GM12878 (cell line): ENCODE measurements around the gene ELOA. TPM values are rescaled to one million over a fixed set of nuclear protein-coding genes. Genes with fewer than 3 reads are reported as not detected.

Source experiments
- ATAC-seq: fragments of 200-7000 bp; cut with Tn5 transposase; 3 replicates; pipeline ENCODE4 v1.9.1; 2020; ENCODE audit warnings: mild to moderate bottlenecking, moderate library complexity
- BruUV-seq: library from RNA; stranded (reverse); fragments of 400-500 nt; replicated peaks from 2 replicates; lab custom pipeline; 2021; lab: Mats Ljungman, UMichigan
- CTCF ChIA-PET: fragments of 300-600 bp; sonication (Branson Sonifier 250); formaldehyde crosslinking; extraction: SDS; loops from one replicate; lab custom pipeline; 2021; ENCODE audit warnings: inconsistent platforms; lab: Yijun Ruan, JAX
- POLR2A ChIA-PET: fragments of 350-600 bp; formaldehyde crosslinking; extraction: SDS; loops from one replicate; lab custom pipeline; 2021; ENCODE audit warnings: inconsistent platforms; lab: Charles Lee
- RAD21 ChIA-PET: fragments of 300-600 bp; sonication (Branson Sonifier 250); formaldehyde crosslinking; loops from one replicate; lab custom pipeline; 2023; ENCODE audit warnings: antibody characterized with exemption; ENCODE audit not compliant: unreplicated experiment; lab: Charles Lee
- SMC1A ChIA-PET: fragments of 300-600 bp; sonication (Branson Sonifier 250); formaldehyde crosslinking; loops from one replicate; lab custom pipeline; 2023; ENCODE audit not compliant: unreplicated experiment, uncharacterized antibody; lab: Charles Lee
- DNase-seq: peaks from one replicate; pipeline ENCODE4 v3.0.0-alpha.2; 2011; ENCODE audit warnings: low read depth, low spot score
- FAIRE-seq: peaks from 3 replicates; lab custom pipeline; 2011; peaks lifted over from hg19 to GRCh38; lab: Jason Lieb, UNC
- H2AFZ ChIP-seq: 2 replicates; pipeline ENCODE4 v1.6.0; 2011; ENCODE audit warnings: low read depth, low read length, control low read depth; ENCODE audit not compliant: control insufficient read depth
- H3K27ac ChIP-seq: 2 replicates; pipeline ENCODE4 v1.5.1; 2011; ENCODE audit warnings: control low read depth; ENCODE audit not compliant: control insufficient read depth, insufficient read depth
- H3K27me3 ChIP-seq, 2 experiments: replicated peaks in 1 of 2; 2 replicates each; pipeline versions ENCODE4 v1.6.0 to v1.6.1; 2011; ENCODE audit warnings: low read length in 1 of 2; ENCODE audit not compliant: control insufficient read depth in 2 of 2, insufficient read depth in 2 of 2
- H3K36me3 ChIP-seq, 2 experiments: 2 replicates each; pipeline ENCODE4 v1.5.1; 2011; ENCODE audit warnings: low read length in 1 of 2; ENCODE audit not compliant: control insufficient read depth in 2 of 2, insufficient read depth in 2 of 2
- H3K4me1 ChIP-seq: 2 replicates; pipeline ENCODE4 v1.6.1; 2011; ENCODE audit warnings: mild to moderate bottlenecking, low read length, moderate library complexity, mixed read lengths; ENCODE audit not compliant: control insufficient read depth, insufficient read depth
- H3K4me2 ChIP-seq: 2 replicates; pipeline ENCODE4 v1.6.0; 2011; ENCODE audit warnings: control low read depth; ENCODE audit not compliant: control insufficient read depth, insufficient read depth
- H3K4me3 ChIP-seq: fragments of 200-600 bp; sonication (generic); 2 replicates; pipeline ENCODE4 v1.5.1; 2016
- H3K79me2 ChIP-seq: 2 replicates; pipeline ENCODE4 v1.6.0; 2011; ENCODE audit warnings: low read length; ENCODE audit not compliant: control insufficient read depth, insufficient read depth
- H3K9ac ChIP-seq: 2 replicates; pipeline ENCODE4 v1.8.0; 2011; ENCODE audit warnings: low read length, control low read depth, mixed read lengths; ENCODE audit not compliant: control insufficient read depth, insufficient read depth
- H3K9me3 ChIP-seq: replicated peaks from 3 replicates; pipeline ENCODE4 v1.5.1; 2011; ENCODE audit warnings: mild to moderate bottlenecking, low read length; ENCODE audit not compliant: control insufficient read depth, insufficient read depth
- H4K20me1 ChIP-seq: 2 replicates; pipeline ENCODE4 v1.6.0; 2011; ENCODE audit not compliant: control insufficient read depth, insufficient read depth
- BCL11A ChIP-seq: IDR thresholded peaks from 2 replicates; pipeline ENCODE4 v1.6.1; 2011; ENCODE audit warnings: low read depth, low read length
- BRCA1 ChIP-seq: IDR thresholded peaks from 2 replicates; pipeline ENCODE4 v1.6.1; 2011; ENCODE audit warnings: low read depth, low read length, improper control_type of control experiment
- CHD1 ChIP-seq: IDR thresholded peaks from 2 replicates; pipeline ENCODE4 v1.6.1; 2012; ENCODE audit warnings: low read depth, low read length, improper control_type of control experiment
- HDAC2 ChIP-seq: fragments of 200-600 bp; sonication (generic); IDR thresholded peaks from 2 replicates; pipeline ENCODE4 v1.6.1; 2017
- HDAC6 ChIP-seq: fragments of 200-600 bp; sonication (generic); IDR thresholded peaks from one replicate; pipeline ENCODE4 v1.8.0; 2017; ENCODE audit warnings: antibody characterized with exemption; ENCODE audit not compliant: unreplicated experiment
- KAT2A ChIP-seq: conservative IDR thresholded peaks from 2 replicates; pipeline ENCODE4 v1.6.1; 2011; ENCODE audit warnings: low read depth, low read length; ENCODE audit not compliant: control insufficient read depth
- KLF5 ChIP-seq: fragments of 450-650 bp; IDR thresholded peaks from 2 replicates; pipeline ENCODE4 v1.6.1; 2014; ENCODE audit warnings: mild to moderate bottlenecking; ENCODE audit not compliant: partially characterized antibody
- NFIC ChIP-seq: IDR thresholded peaks from 2 replicates; pipeline ENCODE4 v1.6.1; 2012; ENCODE audit warnings: low read depth, mild to moderate bottlenecking, inconsistent platforms, low read length, moderate library complexity
- NRF1 ChIP-seq: conservative IDR thresholded peaks from 2 replicates; pipeline ENCODE4 v1.6.1; 2011; ENCODE audit warnings: mild to moderate bottlenecking, low read depth, low read length, improper control_type of control experiment
- POLR2AphosphoS5 ChIP-seq: IDR thresholded peaks from 2 replicates; pipeline ENCODE4 v1.6.1; 2011; ENCODE audit warnings: mild to moderate bottlenecking, low read length, inconsistent platforms
- SMARCA5 ChIP-seq: fragments of 450-650 bp; IDR thresholded peaks from 2 replicates; pipeline ENCODE4 v1.6.1; 2017; ENCODE audit warnings: mild to moderate bottlenecking
- TCF3 ChIP-seq: IDR thresholded peaks from 2 replicates; pipeline ENCODE4 v1.6.1; 2012; ENCODE audit warnings: low read depth, mild to moderate bottlenecking, low read length, borderline replicate concordance; ENCODE audit not compliant: insufficient read depth
- YY1 ChIP-seq: IDR thresholded peaks from 2 replicates; pipeline ENCODE4 v1.6.1; 2011; ENCODE audit warnings: low read depth, mild to moderate bottlenecking, low read length
- ZNF207 ChIP-seq: fragments of 450-650 bp; IDR thresholded peaks from 2 replicates; pipeline ENCODE4 v1.6.1; 2014; ENCODE audit warnings: antibody characterized with exemption, mild to moderate bottlenecking, borderline replicate concordance
- ZNF622 ChIP-seq: fragments of 450-650 bp; IDR thresholded peaks from 2 replicates; pipeline ENCODE4 v1.6.1; 2017; ENCODE audit warnings: mild to moderate bottlenecking, inconsistent platforms
- WGBS: methylation state at CpG from one replicate; pipeline ENCODE4 v1.1.6; 2016; ENCODE audit warnings: low lambda C conversion rate; ENCODE audit not compliant: insufficient replicate concordance, insufficient coverage; ENCODE audit errors: missing lambda C conversion rate; 5-methylcytosine and 5-hydroxymethylcytosine counted together
- in situ Hi-C: fragments of 300-500 bp; cut with MboI; formaldehyde crosslinking; loops from 9 replicates; pipeline ENCODE4 v1.14.3; 2018; ENCODE audit warnings: mixed read lengths
- intact Hi-C: fragments of 100-400 bp; cut with micrococcal nuclease; formaldehyde crosslinking; loops from one replicate; pipeline ENCODE4 v1.14.2; 2022; ENCODE audit not compliant: unreplicated experiment
- polyA plus RNA-seq, 11 experiments: library from polyadenylated mRNA; depleted of rRNA in 4 of 11; unstranded in 6 of 11; stranded (reverse) in 5 of 11; fragments of >200 nt; fragmentation: Nextera tagmentation in 4 of 11; fragmentation: Illumina TruSeq in 1 of 11; extraction: Ambion mirVana in 4 of 11; extraction: Trizol in 1 of 11; gene quantifications; 1 replicate in 1 of 11; 2 replicates in 10 of 11; pipeline versions ENCODE4 v1.2.1 to v1.2.3, GENCODE V29; 2011 to 2016; ENCODE audit warnings: inconsistent platforms in 2 of 11, missing spikeins in 2 of 11, low read depth in 1 of 11
- total RNA-seq, 4 experiments: library from RNA; depleted of rRNA in 3 of 4; stranded (reverse); fragments of >200 nt in 3 of 4; fragmentation: Illumina TruSeq in 1 of 4; extraction: Trizol in 1 of 4; gene quantifications; 2 replicates each; pipeline versions ENCODE4 v1.2.1 to v1.2.3, GENCODE V29; 2013 to 2021
- TF ChIP-seq, protein P1 (sequence below): IDR thresholded peaks from 2 replicates; pipeline ENCODE4 v1.6.1; 2011; ENCODE audit warnings: low read depth, low read length, improper control_type of control experiment, borderline replicate concordance

Gene ELOA
- total and polyA plus RNA-seq, 10 of the 15 experiments (the other 5 are each of a cell fraction or from before 2014, with no cell fraction given) = 20.1 to 63.6 (median 39.8) TPM

- in situ Hi-C loops = no loop called here
- RAD21 ChIA-PET = interaction anchor here (1.1 to 6.1 kb wide), 3 partner anchors 14 to 30 kb away, joined by 3 to 51 read pairs (median 4); no protein-coding TSS in a partner anchor
- FAIRE-seq = no peak
- H3K36me3 ChIP-seq = peaks cover 0 to 2% of the 10 kb centered on the region in 2 experiments; a peak in 1 of 4 replicates
- H3K4me3 ChIP-seq = no peak overlapping the region
- no peak overlapping the region for H2AFZ ChIP-seq
- H3K79me2 ChIP-seq = peaks cover 34% of the 10 kb centered on the region
- H3K27me3 ChIP-seq = no peaks in the 10 kb centered on the region
- intact Hi-C loops = no loop called here
- H4K20me1 ChIP-seq = no peaks in the 10 kb centered on the region
- BruUV-seq = no TSS peak
- WGBS = 77% methylated on average over 5 of the region's 5 CpGs
- H3K9ac ChIP-seq = no peak overlapping the region
- DNase-seq = no peak
- SMC1A ChIA-PET = interaction anchor here (0.8 to 1.3 kb wide), 2 partner anchors 12 to 15 kb away, joined by 3 to 4 read pairs; no protein-coding TSS in a partner anchor
- no peaks in the 10 kb centered on the region for H3K9me3 ChIP-seq
- no peak for ATAC-seq
- POLR2A ChIA-PET = interaction anchor here (1.7 kb wide), 1 partner anchor 18 kb away, joined by 4 read pairs; no protein-coding TSS in a partner anchor
- CTCF ChIA-PET = interaction anchor here (1.4 kb wide), 1 partner anchor 30 kb away, joined by 3 read pairs; no protein-coding TSS in a partner anchor
- peaks cover 31% of the 10 kb centered on the region for H3K4me1 ChIP-seq
- no peak overlapping the region for H3K4me2 ChIP-seq
- TF ChIP-seq KAT2A (no peak), ZNF207 (no peak), SMARCA5 (no peak), POLR2AphosphoS5 (no peak), BRCA1 (no peak), CHD1 (no peak), NFIC (no peak), TCF3 (no peak), ZNF622 (no peak), HDAC6 (no peak), KLF5 (no peak), HDAC2 (no peak), BCL11A (no peak), NRF1 (no peak), YY1 (no peak)
- TF ChIP-seq, protein P1, sequence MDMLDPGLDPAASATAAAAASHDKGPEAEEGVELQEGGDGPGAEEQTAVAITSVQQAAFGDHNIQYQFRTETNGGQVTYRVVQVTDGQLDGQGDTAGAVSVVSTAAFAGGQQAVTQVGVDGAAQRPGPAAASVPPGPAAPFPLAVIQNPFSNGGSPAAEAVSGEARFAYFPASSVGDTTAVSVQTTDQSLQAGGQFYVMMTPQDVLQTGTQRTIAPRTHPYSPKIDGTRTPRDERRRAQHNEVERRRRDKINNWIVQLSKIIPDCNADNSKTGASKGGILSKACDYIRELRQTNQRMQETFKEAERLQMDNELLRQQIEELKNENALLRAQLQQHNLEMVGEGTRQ = no peak
- H3K27ac ChIP-seq = no peak overlapping the region
These were observed 1.7 kb upstream of the ELOA start for GRCh38 chr1:23741609-23742008.
